HepG2 (cell line): ENCODE measurements around the gene CAVIN2. TPM values are rescaled to one million over a fixed set of nuclear protein-coding genes. Genes with fewer than 3 reads are reported as not detected.

ENCODE experiments used
- IKZF1 ChIP-seq: fragments of 450-650 bp; IDR thresholded peaks from 2 replicates; pipeline ENCODE4 v1.7.1; 2016
- KAT7 ChIP-seq: IDR thresholded peaks from 2 replicates; pipeline ENCODE4 v1.6.1; 2018; ENCODE audit warnings: borderline replicate concordance, missing compliant biosample characterization
- KDM6A ChIP-seq: IDR thresholded peaks from 2 replicates; pipeline ENCODE4 v1.6.1; 2016; ENCODE audit warnings: low read depth
- MTF1 ChIP-seq: sonication (generic); formaldehyde crosslinking; IDR thresholded peaks from 2 replicates; pipeline ENCODE4 v1.5.0; 2020; ENCODE audit warnings: missing genetic modification reagents
- PITX1 ChIP-seq: sonication (generic); formaldehyde crosslinking; IDR thresholded peaks from 2 replicates; pipeline ENCODE4 v1.5.1; 2020; ENCODE audit warnings: mild to moderate bottlenecking, missing genetic modification reagents
- THAP11 ChIP-seq: IDR thresholded peaks from 2 replicates; pipeline ENCODE4 v1.6.1; 2016; ENCODE audit warnings: missing biosample characterization, missing genetic modification reagents
- ZNF12 ChIP-seq: sonication (generic); formaldehyde crosslinking; IDR thresholded peaks from 2 replicates; pipeline ENCODE4 v1.5.0; 2020; ENCODE audit warnings: missing genetic modification reagents
- ZNF556 ChIP-seq: sonication (generic); formaldehyde crosslinking; IDR thresholded peaks from 2 replicates; pipeline ENCODE4 v1.4.0; 2020; ENCODE audit warnings: mild to moderate bottlenecking, missing genetic modification reagents, borderline replicate concordance
- ZNF747 ChIP-seq: sonication (generic); formaldehyde crosslinking; IDR thresholded peaks from 2 replicates; pipeline ENCODE4 v1.8.1; 2023; ENCODE audit warnings: missing genetic modification reagents, mild to moderate bottlenecking, borderline replicate concordance
- polyA plus RNA-seq, 8 experiments: library from polyadenylated mRNA; depleted of rRNA in 3 of 8; stranded (reverse) in 7 of 8; unstranded in 1 of 8; fragments of >200 nt; fragmentation: Illumina TruSeq in 4 of 8; extraction: Trizol in 4 of 8; gene quantifications; 2 replicates each; pipeline versions ENCODE4 v1.2.1 to v1.2.3, GENCODE V29; 2011 to 2016; ENCODE audit warnings: low read depth in 4 of 8, missing spikeins in 1 of 8, mixed read lengths in 1 of 8; ENCODE audit not compliant: insufficient read depth in 1 of 8
- total RNA-seq, 5 experiments: library from RNA; depleted of rRNA; stranded (reverse); fragments of >200 nt; fragmentation: Illumina TruSeq; extraction: Trizol; gene quantifications; 2 replicates each; pipeline ENCODE4 v1.2.3, GENCODE V29; 2016; ENCODE audit warnings: low read depth in 1 of 5
- TF ChIP-seq, protein P1 (sequence below): sonication (generic); formaldehyde crosslinking; IDR thresholded peaks from 2 replicates; pipeline ENCODE4 v1.4.0; 2020; ENCODE audit warnings: missing genetic modification reagents
- TF ChIP-seq, protein P2 (sequence below): sonication (generic); formaldehyde crosslinking; IDR thresholded peaks from 2 replicates; pipeline ENCODE4 v1.9.0; 2022; ENCODE audit warnings: missing genetic modification reagents, mild to moderate bottlenecking, borderline replicate concordance
- TF ChIP-seq, protein P3 (sequence below): sonication (generic); formaldehyde crosslinking; IDR thresholded peaks from 2 replicates; pipeline ENCODE4 v1.4.0; 2020; ENCODE audit warnings: missing genetic modification reagents
- TF ChIP-seq, protein P4 (sequence below): sonication (generic); formaldehyde crosslinking; IDR thresholded peaks from 2 replicates; pipeline ENCODE4 v1.5.0; 2020; ENCODE audit warnings: mild to moderate bottlenecking, missing genetic modification reagents
- TF ChIP-seq, protein P5 (sequence below): sonication (generic); formaldehyde crosslinking; IDR thresholded peaks from 2 replicates; pipeline ENCODE4 v1.8.1; 2023; ENCODE audit warnings: mild to moderate bottlenecking, missing genetic modification reagents
- TF ChIP-seq, protein P6 (sequence below): sonication (generic); formaldehyde crosslinking; IDR thresholded peaks from 2 replicates; pipeline ENCODE4 v1.9.0; 2021; ENCODE audit warnings: missing genetic modification reagents, mild to moderate bottlenecking, borderline replicate concordance

Gene CAVIN2
- total and polyA plus RNA-seq, 2 of the 13 experiments (the other 11 are each of a cell fraction or from before 2014, with no cell fraction given), result 7.6 to 38.8 TPM

DNA sequence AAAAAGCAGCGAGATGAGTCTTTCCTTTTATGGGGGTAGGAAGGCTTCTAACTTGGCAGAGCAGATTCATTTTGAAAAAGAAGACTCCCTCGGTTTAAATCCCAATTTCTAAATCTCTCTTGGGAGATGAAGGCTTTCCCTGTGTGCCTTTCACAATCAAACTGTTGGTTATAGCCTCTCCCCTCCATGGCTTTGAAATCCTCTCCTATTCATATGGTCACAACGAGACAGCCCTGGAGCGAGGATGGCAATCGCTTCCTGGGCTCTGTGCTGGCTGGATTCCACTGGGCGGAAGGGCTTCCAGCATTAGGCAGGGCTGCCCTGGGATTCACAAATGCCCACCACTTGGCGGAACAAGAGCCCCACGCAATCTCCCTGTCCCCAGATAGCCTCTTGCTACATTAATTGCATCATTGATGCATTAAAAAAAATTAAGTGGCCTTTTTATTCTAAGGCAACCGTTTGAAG lies 1.6 kb downstream of the CAVIN2 start (continued):
- TF ChIP-seq, protein P1, sequence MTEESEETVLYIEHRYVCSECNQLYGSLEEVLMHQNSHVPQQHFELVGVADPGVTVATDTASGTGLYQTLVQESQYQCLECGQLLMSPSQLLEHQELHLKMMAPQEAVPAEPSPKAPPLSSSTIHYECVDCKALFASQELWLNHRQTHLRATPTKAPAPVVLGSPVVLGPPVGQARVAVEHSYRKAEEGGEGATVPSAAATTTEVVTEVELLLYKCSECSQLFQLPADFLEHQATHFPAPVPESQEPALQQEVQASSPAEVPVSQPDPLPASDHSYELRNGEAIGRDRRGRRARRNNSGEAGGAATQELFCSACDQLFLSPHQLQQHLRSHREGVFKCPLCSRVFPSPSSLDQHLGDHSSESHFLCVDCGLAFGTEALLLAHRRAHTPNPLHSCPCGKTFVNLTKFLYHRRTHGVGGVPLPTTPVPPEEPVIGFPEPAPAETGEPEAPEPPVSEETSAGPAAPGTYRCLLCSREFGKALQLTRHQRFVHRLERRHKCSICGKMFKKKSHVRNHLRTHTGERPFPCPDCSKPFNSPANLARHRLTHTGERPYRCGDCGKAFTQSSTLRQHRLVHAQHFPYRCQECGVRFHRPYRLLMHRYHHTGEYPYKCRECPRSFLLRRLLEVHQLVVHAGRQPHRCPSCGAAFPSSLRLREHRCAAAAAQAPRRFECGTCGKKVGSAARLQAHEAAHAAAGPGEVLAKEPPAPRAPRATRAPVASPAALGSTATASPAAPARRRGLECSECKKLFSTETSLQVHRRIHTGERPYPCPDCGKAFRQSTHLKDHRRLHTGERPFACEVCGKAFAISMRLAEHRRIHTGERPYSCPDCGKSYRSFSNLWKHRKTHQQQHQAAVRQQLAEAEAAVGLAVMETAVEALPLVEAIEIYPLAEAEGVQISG (CRISPR knock-in tag), result no peak
- TF ChIP-seq, protein P2, sequence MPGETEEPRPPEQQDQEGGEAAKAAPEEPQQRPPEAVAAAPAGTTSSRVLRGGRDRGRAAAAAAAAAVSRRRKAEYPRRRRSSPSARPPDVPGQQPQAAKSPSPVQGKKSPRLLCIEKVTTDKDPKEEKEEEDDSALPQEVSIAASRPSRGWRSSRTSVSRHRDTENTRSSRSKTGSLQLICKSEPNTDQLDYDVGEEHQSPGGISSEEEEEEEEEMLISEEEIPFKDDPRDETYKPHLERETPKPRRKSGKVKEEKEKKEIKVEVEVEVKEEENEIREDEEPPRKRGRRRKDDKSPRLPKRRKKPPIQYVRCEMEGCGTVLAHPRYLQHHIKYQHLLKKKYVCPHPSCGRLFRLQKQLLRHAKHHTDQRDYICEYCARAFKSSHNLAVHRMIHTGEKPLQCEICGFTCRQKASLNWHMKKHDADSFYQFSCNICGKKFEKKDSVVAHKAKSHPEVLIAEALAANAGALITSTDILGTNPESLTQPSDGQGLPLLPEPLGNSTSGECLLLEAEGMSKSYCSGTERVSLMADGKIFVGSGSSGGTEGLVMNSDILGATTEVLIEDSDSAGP (CRISPR knock-in tag), result no peak
- TF ChIP-seq, protein P3, sequence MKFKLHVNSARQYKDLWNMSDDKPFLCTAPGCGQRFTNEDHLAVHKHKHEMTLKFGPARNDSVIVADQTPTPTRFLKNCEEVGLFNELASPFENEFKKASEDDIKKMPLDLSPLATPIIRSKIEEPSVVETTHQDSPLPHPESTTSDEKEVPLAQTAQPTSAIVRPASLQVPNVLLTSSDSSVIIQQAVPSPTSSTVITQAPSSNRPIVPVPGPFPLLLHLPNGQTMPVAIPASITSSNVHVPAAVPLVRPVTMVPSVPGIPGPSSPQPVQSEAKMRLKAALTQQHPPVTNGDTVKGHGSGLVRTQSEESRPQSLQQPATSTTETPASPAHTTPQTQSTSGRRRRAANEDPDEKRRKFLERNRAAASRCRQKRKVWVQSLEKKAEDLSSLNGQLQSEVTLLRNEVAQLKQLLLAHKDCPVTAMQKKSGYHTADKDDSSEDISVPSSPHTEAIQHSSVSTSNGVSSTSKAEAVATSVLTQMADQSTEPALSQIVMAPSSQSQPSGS, result no peak
- TF ChIP-seq IKZF1, result no peak
- TF ChIP-seq, protein P4, sequence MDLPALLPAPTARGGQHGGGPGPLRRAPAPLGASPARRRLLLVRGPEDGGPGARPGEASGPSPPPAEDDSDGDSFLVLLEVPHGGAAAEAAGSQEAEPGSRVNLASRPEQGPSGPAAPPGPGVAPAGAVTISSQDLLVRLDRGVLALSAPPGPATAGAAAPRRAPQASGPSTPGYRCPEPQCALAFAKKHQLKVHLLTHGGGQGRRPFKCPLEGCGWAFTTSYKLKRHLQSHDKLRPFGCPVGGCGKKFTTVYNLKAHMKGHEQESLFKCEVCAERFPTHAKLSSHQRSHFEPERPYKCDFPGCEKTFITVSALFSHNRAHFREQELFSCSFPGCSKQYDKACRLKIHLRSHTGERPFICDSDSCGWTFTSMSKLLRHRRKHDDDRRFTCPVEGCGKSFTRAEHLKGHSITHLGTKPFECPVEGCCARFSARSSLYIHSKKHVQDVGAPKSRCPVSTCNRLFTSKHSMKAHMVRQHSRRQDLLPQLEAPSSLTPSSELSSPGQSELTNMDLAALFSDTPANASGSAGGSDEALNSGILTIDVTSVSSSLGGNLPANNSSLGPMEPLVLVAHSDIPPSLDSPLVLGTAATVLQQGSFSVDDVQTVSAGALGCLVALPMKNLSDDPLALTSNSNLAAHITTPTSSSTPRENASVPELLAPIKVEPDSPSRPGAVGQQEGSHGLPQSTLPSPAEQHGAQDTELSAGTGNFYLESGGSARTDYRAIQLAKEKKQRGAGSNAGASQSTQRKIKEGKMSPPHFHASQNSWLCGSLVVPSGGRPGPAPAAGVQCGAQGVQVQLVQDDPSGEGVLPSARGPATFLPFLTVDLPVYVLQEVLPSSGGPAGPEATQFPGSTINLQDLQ (CRISPR knock-in tag), result no peak
- no peak for TF ChIP-seq KAT7 (CRISPR knock-in tag)
- TF ChIP-seq, protein P5, sequence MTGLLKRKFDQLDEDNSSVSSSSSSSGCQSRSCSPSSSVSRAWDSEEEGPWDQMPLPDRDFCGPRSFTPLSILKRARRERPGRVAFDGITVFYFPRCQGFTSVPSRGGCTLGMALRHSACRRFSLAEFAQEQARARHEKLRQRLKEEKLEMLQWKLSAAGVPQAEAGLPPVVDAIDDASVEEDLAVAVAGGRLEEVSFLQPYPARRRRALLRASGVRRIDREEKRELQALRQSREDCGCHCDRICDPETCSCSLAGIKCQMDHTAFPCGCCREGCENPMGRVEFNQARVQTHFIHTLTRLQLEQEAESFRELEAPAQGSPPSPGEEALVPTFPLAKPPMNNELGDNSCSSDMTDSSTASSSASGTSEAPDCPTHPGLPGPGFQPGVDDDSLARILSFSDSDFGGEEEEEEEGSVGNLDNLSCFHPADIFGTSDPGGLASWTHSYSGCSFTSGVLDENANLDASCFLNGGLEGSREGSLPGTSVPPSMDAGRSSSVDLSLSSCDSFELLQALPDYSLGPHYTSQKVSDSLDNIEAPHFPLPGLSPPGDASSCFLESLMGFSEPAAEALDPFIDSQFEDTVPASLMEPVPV (CRISPR knock-in tag), result no peak
- peak; percentile 37; the same call in 1 of the 2 replicates for TF ChIP-seq ZNF12 (CRISPR knock-in tag)
- no peak for TF ChIP-seq ZNF556
- TF ChIP-seq PITX1, result 0 out of 2 replicates have a peak, but pooled peaks have one; percentile 30
- TF ChIP-seq MTF1 (CRISPR knock-in tag), result no peak
- no peak for TF ChIP-seq KDM6A (CRISPR knock-in tag)
- TF ChIP-seq ZNF747 (CRISPR knock-in tag), result no peak
- TF ChIP-seq THAP11, result no peak
- TF ChIP-seq, protein P6, sequence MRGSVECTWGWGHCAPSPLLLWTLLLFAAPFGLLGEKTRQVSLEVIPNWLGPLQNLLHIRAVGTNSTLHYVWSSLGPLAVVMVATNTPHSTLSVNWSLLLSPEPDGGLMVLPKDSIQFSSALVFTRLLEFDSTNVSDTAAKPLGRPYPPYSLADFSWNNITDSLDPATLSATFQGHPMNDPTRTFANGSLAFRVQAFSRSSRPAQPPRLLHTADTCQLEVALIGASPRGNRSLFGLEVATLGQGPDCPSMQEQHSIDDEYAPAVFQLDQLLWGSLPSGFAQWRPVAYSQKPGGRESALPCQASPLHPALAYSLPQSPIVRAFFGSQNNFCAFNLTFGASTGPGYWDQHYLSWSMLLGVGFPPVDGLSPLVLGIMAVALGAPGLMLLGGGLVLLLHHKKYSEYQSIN, result no peak
